H1 (cell line): ENCODE results near the gene MGME1. TPM values are rescaled to one million over a fixed set of nuclear protein-coding genes. Genes with fewer than 3 reads are reported as not detected.

Experiments used
- ATF2 ChIP-seq: IDR thresholded peaks from 2 replicates; pipeline ENCODE4 v1.6.1; 2012; ENCODE audit warnings: low read length, inconsistent platforms
- BACH1 ChIP-seq: IDR thresholded peaks from 2 replicates; pipeline ENCODE4 v1.6.1; 2012; ENCODE audit warnings: low read length, improper control_type of control experiment
- BRCA1 ChIP-seq: IDR thresholded peaks from 2 replicates; pipeline ENCODE4 v1.6.1; 2012; ENCODE audit warnings: low read depth, low read length, improper control_type of control experiment
- CHD7 ChIP-seq: fragments of 300-600 bp; sonication (generic); IDR thresholded peaks from 2 replicates; pipeline ENCODE4 v1.7.1; 2012; ENCODE audit warnings: low read length, moderate library complexity, mild to moderate bottlenecking, inconsistent platforms; ENCODE audit not compliant: insufficient replicate concordance
- POLR2A ChIP-seq, 2 experiments: IDR thresholded peaks; 1 replicate in 1 of 2; 2 replicates in 1 of 2; pipeline ENCODE4 v1.6.1; 2011; ENCODE audit warnings: low read depth in 2 of 2, low read length in 2 of 2, mild to moderate bottlenecking in 2 of 2; ENCODE audit errors: control extremely low read depth in 1 of 2
- RAD21 ChIP-seq, 2 experiments: IDR thresholded peaks in 1 of 2; conservative IDR thresholded peaks in 1 of 2; 2 replicates each; pipeline ENCODE4 v1.6.1; 2011; ENCODE audit warnings: low read depth in 2 of 2, low read length in 2 of 2, improper control_type of control experiment in 1 of 2, inconsistent platforms in 1 of 2, mild to moderate bottlenecking in 1 of 2, moderate library complexity in 1 of 2
- RBBP5 ChIP-seq: IDR thresholded peaks from 2 replicates; pipeline ENCODE4 v1.7.1; 2012; ENCODE audit warnings: low read depth, mild to moderate bottlenecking, inconsistent platforms, low read length, moderate library complexity, borderline replicate concordance
- SIX5 ChIP-seq: IDR thresholded peaks from 2 replicates; pipeline ENCODE4 v1.6.1; 2011; ENCODE audit warnings: mild to moderate bottlenecking, low read depth, low read length
- SP4 ChIP-seq: IDR thresholded peaks from 2 replicates; pipeline ENCODE4 v1.6.1; 2012; ENCODE audit warnings: low read length, inconsistent platforms
- TEAD4 ChIP-seq: IDR thresholded peaks from 2 replicates; pipeline ENCODE4 v1.6.1; 2012; ENCODE audit warnings: low read depth, low read length, inconsistent platforms, mixed read lengths
- polyA plus RNA-seq, 7 experiments: library from polyadenylated mRNA; depleted of rRNA in 3 of 7; stranded (reverse) in 5 of 7; unstranded in 2 of 7; fragments of >200 nt in 5 of 7; fragments of 200-250 nt in 2 of 7; gene quantifications; 1 replicate in 5 of 7; 2 replicates in 1 of 7; 4 replicates in 1 of 7; pipeline versions ENCODE4 v1.2.1 to v1.2.3, GENCODE V29; 2011 to 2013; ENCODE audit warnings: missing spikeins in 2 of 7, mixed read lengths in 2 of 7
- total RNA-seq: library from RNA; stranded (reverse); fragmentation: NEBNext Ultra II Directional; extraction: Animal tissue kit (Norgen Biotek cat#: 25700); gene quantifications from 2 replicates; pipeline ENCODE4 v1.2.1, GENCODE V29; 2021

MGME1 gene
- total and polyA plus RNA-seq, 2 of the 8 experiments (the other 6 are each of a cell fraction or from before 2014, with no cell fraction given), result 27.7 to 59.0 TPM

GRCh38 chr20:17964073-17964472 is 4.7 kb upstream of the MGME1 start (continued):
- TF ChIP-seq CHD7 (no peak), BRCA1 (no peak), SIX5 (no peak), RAD21 (IDR thresholded peaks at IDR 0.05 in 1 of 2, conservative IDR thresholded peaks at IDR 0.05 in 1 of 2; ENCODE audit: low read depth in 2 of 2, low read length in 2 of 2) (no peak), BACH1 (no peak), RBBP5 (no peak), ATF2 (no peak), SP4 (no peak), POLR2A (IDR thresholded peaks at IDR 0.05; ENCODE audit: control extremely low read depth in 1 of 2, low read depth in 2 of 2, low read length in 2 of 2) (no peak; a peak in 1 of 3 replicates), TEAD4 (no peak)
